GM18909 (cell line): Measurements from ENCODE around the gene RAB30.
A peak's percentile ranks its signal among the peaks of the same experiment; 100 is the strongest.

ENCODE experiments used
- ATAC-seq: cut with Tn5 transposase; IDR thresholded peaks from one replicate; pipeline ENCODE4 v1.9.1; 2021; ENCODE audit warnings: mild to moderate bottlenecking; ENCODE audit not compliant: unreplicated experiment, poor library complexity

The RAB30 gene

GRCh38 chr11:83072350-83073242, 899 bp upstream of the RAB30 start:
- no peak for ATAC-seq

- no peak for ATAC-seq
These were observed 748 bp downstream of the RAB30 start for GRCh38 chr11:83070731-83071566.

- ATAC-seq, result no peak
These were observed 1.5 kb downstream of the RAB30 start for GRCh38 chr11:83070044-83070701.

DNA sequence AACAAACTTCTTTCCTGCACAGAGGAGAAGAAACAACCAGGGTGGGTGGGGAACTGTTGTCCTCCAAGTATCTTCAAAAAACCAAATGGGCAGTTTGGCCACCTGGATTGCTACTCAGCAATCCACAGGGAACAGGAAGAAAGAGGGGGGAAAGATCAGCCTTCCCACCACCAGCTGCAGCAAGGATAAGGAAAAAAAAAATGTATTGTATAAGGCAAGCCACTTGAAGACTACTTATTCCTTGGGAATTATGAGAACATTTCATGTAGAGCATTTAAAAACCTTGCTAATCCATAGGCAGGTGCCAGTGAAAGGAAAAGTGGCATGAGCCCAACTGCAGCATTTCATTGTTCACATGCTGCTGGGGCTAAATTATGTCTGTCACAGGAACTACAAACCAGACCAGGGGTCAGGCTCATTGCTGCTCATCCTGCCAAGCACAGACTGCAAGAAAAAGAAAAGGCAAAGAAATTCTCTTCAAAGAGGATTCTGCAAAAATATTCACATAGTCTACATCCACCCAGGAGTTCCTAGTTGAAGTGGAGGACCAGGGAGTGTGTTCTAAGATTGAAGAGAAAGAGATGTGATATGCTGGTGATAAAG, 2.2 kb downstream of the RAB30 start:
- no peak for ATAC-seq

- no peak for ATAC-seq
These were observed 3.1 kb downstream of the RAB30 start for GRCh38 chr11:83068568-83068967.

DNA sequence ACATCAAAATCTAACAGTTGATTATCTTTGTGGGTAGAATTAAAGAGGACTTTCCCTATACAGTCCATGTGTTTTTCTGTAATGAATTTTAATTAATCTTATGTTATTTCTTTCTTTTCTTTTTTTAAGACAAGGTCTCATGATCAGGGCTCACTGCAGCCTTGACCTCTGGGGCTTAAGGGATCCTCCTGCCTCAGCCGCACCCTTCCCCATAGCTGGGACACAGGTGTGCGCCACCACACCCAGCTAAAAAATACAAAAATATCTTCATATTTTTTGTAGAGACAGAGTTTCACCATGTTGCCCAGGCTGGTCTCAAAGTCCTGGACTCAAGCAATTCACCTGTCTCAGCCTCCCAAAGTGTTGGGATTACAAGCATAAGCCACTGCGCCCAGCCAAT, 7.7 kb downstream of the RAB30 start:
- ATAC-seq, result no peak

DNA sequence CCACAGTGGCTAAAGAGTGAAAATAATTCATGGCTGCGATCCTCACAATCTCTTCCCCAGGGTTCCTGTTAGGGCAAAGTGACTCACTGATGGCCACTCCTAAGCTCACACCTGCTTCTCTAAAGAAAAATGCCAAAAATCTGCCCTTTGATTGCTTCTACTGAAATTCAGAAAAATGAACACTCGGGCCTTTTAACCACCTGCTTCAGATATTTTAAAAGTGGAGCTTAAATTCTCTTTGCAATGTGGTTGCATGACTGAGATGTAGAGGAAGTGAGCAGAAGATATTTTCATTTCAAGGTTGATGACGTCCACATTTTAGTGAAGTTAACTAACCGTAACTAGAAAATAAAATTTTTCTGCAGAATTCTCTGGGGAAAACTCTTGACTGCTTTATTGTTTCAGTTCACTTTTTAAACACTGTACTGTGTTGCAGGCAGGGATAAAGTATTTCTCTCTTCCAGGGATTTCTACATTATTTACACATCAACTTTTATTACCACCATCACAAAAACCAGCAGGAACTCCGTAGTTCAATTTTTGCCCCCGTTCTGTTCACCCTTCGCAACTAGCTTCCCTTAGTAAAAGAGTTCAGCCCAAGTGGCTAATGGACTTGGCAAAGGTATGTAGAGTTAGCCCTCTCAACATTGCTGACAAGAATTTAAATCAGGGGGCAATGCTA, 8.5 kb downstream of the RAB30 start:
- peak; percentile 74 for ATAC-seq

GRCh38 chr11:83061883-83062282, 9.8 kb downstream of the RAB30 start:
- peak; percentile 71 for ATAC-seq

DNA sequence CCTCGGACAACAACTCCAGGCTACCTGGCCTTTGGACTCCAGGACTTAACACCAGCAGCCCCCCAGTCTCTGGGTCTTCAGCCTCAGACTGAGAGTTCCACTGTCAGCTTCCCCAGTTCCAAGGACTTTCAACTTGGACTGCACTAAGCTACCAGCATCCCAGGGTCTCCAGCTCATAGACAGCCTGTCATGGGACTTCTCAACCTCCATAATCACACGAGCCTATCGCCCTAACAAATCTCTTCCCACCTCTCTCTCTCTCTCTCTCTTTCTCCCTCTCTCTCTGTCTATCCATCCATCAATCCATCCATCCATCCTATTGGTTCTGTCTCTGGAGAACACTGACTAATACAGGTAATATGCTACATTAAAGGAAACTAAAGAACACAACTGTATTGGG, 10.7 kb downstream of the RAB30 start:
- no peak for ATAC-seq

DNA sequence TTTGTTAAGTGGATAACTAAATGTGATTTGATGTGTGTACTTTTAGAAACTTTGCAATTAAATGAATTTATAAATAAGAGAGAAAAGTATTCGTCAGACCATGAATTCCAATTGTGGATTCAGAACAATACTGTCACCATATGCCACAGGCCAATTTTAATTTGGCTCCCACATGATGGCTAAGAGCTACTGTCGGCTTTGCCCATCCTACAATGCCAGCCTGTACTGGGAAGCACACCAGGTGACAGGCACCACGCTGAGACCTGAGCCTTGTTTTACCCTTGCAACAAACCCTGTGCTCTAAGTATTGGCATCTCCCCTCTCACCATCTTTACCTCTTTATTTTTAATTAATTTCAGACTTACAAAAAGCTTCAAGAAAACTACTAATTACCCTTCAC, 14.0 kb downstream of the RAB30 start:
- ATAC-seq, result no peak

DNA sequence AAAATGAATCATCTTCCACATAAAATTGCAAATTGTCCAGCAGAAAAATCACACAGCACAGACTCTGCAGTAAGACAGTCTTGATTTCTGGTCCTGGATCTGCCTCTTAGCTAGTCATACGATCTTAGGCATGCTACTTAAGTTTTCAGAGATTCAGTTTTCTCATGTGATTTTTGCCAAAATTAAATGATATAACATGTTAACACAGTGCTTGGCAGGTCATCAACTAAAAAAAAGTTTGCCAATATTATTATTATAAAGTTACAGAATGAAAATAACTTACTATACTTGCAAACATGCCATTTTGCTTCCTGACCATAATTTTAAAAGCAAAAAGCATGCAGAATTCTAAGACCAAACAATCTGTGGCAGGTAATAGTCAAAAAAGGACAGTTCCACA, 15.1 kb downstream of the RAB30 start:
- ATAC-seq, result no peak

GRCh38 chr11:83056204-83056603, 15.5 kb downstream of the RAB30 start:
- ATAC-seq, result no peak

DNA sequence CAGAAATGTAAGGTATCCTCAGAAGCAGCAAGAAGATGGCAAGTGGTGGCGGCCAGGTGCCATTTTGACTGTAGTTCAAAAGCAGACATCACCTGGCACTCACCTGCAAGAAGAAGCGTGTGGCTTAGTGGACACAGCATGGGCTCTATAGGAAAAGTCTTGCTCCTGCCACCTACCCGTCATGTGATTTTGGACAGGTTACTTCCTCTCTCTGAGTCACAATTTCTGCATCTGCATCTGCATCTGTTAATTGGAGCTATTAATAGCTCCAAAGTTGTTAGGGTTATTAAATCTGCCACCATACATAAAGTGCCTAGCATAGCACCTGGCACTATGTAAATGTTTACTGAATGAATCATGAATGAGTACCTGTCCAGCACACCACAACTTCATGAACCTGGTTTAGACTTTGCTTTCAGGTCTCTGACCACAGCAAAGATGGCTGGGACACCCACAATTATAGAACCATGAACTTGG, 16.8 kb downstream of the RAB30 start:
- ATAC-seq, result peak; percentile 59

- peak; percentile 83 for ATAC-seq
These were observed 17.7 kb downstream of the RAB30 start for GRCh38 chr11:83054001-83054400.

- ATAC-seq, result no peak
These were observed 19.7 kb downstream of the RAB30 start for GRCh38 chr11:83051760-83052671.

DNA sequence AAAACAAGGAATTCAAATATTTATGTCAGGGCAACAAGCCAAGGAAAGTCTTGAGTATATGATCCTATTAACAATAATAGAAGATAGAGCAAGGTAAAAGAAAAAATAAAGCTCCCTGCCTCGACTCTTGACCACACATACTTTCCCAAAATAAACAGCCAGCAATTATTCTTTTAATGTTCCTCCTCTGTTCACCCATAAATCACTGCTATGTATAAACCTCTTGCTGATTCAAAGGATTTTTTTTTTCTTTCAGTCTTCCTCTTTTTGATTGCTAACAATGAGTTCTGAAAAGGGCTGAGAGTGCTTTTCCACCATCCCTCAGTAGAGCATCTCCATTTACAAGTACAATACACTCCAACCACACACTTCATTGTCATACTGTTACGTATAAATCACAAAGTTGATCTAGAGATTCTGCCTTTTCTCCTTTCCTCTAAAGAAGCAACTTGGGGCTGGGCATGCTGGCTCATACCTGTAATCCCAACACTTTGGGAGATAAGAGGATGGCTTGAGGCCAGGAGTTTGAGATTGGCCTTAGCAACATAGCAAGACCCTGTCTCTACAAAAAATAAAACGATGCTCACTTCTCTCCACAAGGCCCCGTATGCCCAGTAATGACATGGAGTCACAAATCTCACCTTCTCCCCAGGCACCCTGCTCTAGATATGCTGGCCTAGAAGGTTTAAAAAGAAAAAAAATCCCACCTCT, 24.0 kb downstream of the RAB30 start:
- no peak for ATAC-seq

DNA sequence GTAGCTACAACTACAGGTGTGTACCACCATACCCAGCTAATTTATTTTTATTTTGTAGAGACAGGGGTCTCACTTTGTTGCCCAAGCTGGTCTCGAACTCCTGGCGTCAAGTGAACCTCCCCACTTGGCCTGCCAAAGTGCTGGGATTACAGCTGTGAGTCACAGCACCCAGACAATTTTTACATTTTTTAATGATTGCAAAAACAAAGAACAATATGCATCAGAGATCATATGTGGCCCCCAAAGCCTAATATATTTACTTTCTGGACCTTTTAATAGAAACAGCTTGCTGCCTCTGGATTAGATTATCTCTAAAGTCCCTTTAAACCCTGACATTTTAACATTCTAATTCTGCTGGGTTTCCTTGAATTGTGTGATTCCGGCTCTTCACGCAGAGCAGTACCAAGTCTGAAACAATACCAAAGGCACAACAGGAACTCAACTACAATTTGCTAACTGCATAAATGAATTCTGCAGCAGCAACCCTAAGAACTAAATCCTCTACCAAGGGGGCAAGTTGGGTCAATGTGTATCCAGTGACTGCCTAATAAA, 25.0 kb downstream of the RAB30 start:
- ATAC-seq, result no peak
